Measurements from ENCODE around the gene RFX8. TPM values are rescaled to one million over a fixed set of nuclear protein-coding genes. Genes with fewer than 3 reads are reported as not detected.

The RFX8 gene
- total RNA-seq, 1 experiment from 2014 or later, result not detected

DNA sequence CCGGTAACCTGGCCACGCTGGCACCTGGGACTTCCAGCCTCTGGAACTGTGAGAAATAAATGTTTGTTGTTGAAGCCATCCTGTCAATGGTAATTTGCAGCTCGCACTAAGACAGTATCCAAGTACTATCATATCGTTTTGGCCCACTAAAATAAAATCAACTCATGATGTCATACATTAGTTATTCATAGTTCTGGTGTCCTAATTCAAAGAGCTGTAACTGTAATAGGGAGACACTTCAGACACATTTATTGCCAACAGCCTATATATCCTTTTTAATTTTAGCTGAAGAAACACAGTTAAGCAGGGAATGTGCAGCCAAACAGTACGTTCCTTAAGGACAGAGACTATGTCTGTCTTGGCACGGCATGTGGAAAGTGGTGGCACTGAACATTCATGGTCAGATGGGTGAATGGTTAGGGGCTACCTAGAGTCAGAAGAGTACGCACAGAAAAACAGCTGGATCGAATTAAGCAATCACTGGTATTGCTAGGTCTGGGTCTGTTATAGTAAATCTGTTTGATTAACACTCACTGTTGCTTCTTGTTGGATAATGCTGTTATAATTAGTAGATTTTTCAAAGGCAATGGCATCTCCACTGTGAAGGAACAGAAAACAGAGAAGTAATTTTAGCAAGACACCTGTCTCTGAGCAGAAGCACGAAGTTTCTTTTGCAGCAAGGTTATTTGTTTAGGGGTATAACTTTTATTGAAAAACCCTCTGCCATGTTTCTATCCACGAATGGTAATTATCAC lies 46.3 kb downstream of the RFX8 start:
- Mint-ChIP-seq H3K27ac (ENCODE audit: unreplicated experiment) (no peak overlapping the region), H3K27me3 (ENCODE audit: insufficient read depth, unreplicated experiment) (no peaks in the 10 kb centered on the region), H3K36me3 (ENCODE audit: insufficient read depth, unreplicated experiment) (no peaks in the 10 kb centered on the region), H3K4me1 (ENCODE audit: low read depth, unreplicated experiment) (no peaks in the 10 kb centered on the region), H3K9me3 (ENCODE audit: unreplicated experiment) (no peaks in the 10 kb centered on the region), H3K4me3 (ENCODE audit: unreplicated experiment) (no peak overlapping the region)
- ChIA-PET POLR2A (no interaction called here), CTCF (no interaction called here)
- DNase-seq, result no peak
- H3K27me3 ChIP-seq (replicated peaks; ENCODE audit: control insufficient read depth, insufficient read depth, low read length), result no peaks in the 10 kb centered on the region
- H3K4me1 ChIP-seq, result no peaks in the 10 kb centered on the region
- BruUV-seq (replicated peaks), result no TSS peak
- TF ChIP-seq, protein P1, sequence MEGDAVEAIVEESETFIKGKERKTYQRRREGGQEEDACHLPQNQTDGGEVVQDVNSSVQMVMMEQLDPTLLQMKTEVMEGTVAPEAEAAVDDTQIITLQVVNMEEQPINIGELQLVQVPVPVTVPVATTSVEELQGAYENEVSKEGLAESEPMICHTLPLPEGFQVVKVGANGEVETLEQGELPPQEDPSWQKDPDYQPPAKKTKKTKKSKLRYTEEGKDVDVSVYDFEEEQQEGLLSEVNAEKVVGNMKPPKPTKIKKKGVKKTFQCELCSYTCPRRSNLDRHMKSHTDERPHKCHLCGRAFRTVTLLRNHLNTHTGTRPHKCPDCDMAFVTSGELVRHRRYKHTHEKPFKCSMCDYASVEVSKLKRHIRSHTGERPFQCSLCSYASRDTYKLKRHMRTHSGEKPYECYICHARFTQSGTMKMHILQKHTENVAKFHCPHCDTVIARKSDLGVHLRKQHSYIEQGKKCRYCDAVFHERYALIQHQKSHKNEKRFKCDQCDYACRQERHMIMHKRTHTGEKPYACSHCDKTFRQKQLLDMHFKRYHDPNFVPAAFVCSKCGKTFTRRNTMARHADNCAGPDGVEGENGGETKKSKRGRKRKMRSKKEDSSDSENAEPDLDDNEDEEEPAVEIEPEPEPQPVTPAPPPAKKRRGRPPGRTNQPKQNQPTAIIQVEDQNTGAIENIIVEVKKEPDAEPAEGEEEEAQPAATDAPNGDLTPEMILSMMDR (IDR thresholded peaks at IDR 0.05; ENCODE audit: insufficient read depth in 1 of 2, low read depth in 1 of 2, low read length in 1 of 2, severe bottlenecking in 1 of 2, unreplicated experiment in 1 of 2), result no peak
- no peak overlapping the region for H3K4me3 ChIP-seq (ENCODE audit: low read depth, low read length)
- intact Hi-C loops (cut with micrococcal nuclease; ENCODE audit: unreplicated experiment), result no loop called here
- H3K36me3 ChIP-seq (ENCODE audit: control insufficient read depth, insufficient read depth, low read length), result no peaks in the 10 kb centered on the region
- H3K9me3 ChIP-seq, result no peaks in the 10 kb centered on the region

GRCh38 chr2:101427743-101428142 lies 47.2 kb downstream of the RFX8 start:
- H3K36me3 Mint-ChIP-seq (ENCODE audit: insufficient read depth, unreplicated experiment), result no peaks in the 10 kb centered on the region
- no peak for DNase-seq
- Histone ChIP-seq H3K27me3 (replicated peaks; ENCODE audit: control insufficient read depth, insufficient read depth, low read length) (no peaks in the 10 kb centered on the region), H3K4me3 (ENCODE audit: low read depth, low read length) (no peak overlapping the region), H3K36me3 (ENCODE audit: control insufficient read depth, insufficient read depth, low read length) (no peaks in the 10 kb centered on the region), H3K9me3 (no peaks in the 10 kb centered on the region), H3K4me1 (no peaks in the 10 kb centered on the region)
- no TSS peak for BruUV-seq (replicated peaks)
- ChIA-PET POLR2A (no interaction called here), CTCF (no interaction called here)
- H3K9me3 Mint-ChIP-seq (ENCODE audit: unreplicated experiment), result no peaks in the 10 kb centered on the region
- intact Hi-C loops (cut with micrococcal nuclease; ENCODE audit: unreplicated experiment), result no loop called here
- no peak overlapping the region for H3K27ac Mint-ChIP-seq (ENCODE audit: unreplicated experiment)
- no peaks in the 10 kb centered on the region for H3K4me1 Mint-ChIP-seq (ENCODE audit: low read depth, unreplicated experiment)
- TF ChIP-seq, protein P1 (IDR thresholded peaks at IDR 0.05; ENCODE audit: insufficient read depth in 1 of 2, low read depth in 1 of 2, low read length in 1 of 2, severe bottlenecking in 1 of 2, unreplicated experiment in 1 of 2), result no peak
- no peak overlapping the region for H3K4me3 Mint-ChIP-seq (ENCODE audit: unreplicated experiment)
- no peaks in the 10 kb centered on the region for H3K27me3 Mint-ChIP-seq (ENCODE audit: insufficient read depth, unreplicated experiment)

DNA sequence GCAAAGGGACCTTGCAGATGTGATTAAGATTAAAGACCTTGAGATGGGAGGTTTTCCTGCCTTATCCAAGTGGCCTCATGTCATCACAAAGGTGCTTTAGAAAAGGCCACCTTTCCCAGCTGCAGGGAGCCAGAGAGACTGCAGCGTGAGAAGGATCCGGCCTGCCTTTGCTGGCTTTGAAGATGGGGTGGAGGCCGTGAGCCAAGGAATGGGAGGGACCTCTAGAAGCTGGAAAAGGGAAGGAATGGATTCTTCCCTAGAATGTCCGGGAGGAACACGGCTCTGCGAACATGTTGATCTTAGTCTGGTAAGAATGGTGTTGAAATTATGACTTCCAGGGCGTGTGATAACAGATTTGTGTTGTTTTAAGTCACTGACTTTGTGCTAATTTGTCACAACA lies 47.7 kb downstream of the RFX8 start:
- ChIA-PET CTCF (no interaction called here), POLR2A (no interaction called here)
- BruUV-seq (replicated peaks), result no TSS peak
- intact Hi-C loops (cut with micrococcal nuclease; ENCODE audit: unreplicated experiment), result no loop called here
- Histone ChIP-seq H3K36me3 (ENCODE audit: control insufficient read depth, insufficient read depth, low read length) (no peaks in the 10 kb centered on the region), H3K4me3 (ENCODE audit: low read depth, low read length) (no peak overlapping the region), H3K27me3 (replicated peaks; ENCODE audit: control insufficient read depth, insufficient read depth, low read length) (no peaks in the 10 kb centered on the region), H3K4me1 (no peaks in the 10 kb centered on the region), H3K9me3 (no peaks in the 10 kb centered on the region)
- TF ChIP-seq, protein P1 (IDR thresholded peaks at IDR 0.05; ENCODE audit: insufficient read depth in 1 of 2, low read depth in 1 of 2, low read length in 1 of 2, severe bottlenecking in 1 of 2, unreplicated experiment in 1 of 2), result no peak
- no peak overlapping the region for H3K27ac Mint-ChIP-seq (ENCODE audit: unreplicated experiment)
- H3K4me1 Mint-ChIP-seq (ENCODE audit: low read depth, unreplicated experiment), result no peaks in the 10 kb centered on the region
- no peak overlapping the region for H3K4me3 Mint-ChIP-seq (ENCODE audit: unreplicated experiment)
- no peaks in the 10 kb centered on the region for H3K9me3 Mint-ChIP-seq (ENCODE audit: unreplicated experiment)
- DNase-seq, result no peak
- H3K36me3 Mint-ChIP-seq (ENCODE audit: insufficient read depth, unreplicated experiment), result no peaks in the 10 kb centered on the region
- no peaks in the 10 kb centered on the region for H3K27me3 Mint-ChIP-seq (ENCODE audit: insufficient read depth, unreplicated experiment)
